22Rv1 (cell line): ENCODE measurements around the gene HES1.

ENCODE experiments used
- ZFX ChIP-seq: fragments of 450-650 bp; IDR thresholded peaks from 2 replicates; pipeline ENCODE4 v1.6.1; 2017; ENCODE audit warnings: antibody characterized with exemption, borderline replicate concordance
- TF ChIP-seq, protein P1 (sequence below): fragments of 450-650 bp; IDR thresholded peaks from 2 replicates; pipeline ENCODE4 v1.5.1; 2017; ENCODE audit warnings: mild to moderate bottlenecking

DNA sequence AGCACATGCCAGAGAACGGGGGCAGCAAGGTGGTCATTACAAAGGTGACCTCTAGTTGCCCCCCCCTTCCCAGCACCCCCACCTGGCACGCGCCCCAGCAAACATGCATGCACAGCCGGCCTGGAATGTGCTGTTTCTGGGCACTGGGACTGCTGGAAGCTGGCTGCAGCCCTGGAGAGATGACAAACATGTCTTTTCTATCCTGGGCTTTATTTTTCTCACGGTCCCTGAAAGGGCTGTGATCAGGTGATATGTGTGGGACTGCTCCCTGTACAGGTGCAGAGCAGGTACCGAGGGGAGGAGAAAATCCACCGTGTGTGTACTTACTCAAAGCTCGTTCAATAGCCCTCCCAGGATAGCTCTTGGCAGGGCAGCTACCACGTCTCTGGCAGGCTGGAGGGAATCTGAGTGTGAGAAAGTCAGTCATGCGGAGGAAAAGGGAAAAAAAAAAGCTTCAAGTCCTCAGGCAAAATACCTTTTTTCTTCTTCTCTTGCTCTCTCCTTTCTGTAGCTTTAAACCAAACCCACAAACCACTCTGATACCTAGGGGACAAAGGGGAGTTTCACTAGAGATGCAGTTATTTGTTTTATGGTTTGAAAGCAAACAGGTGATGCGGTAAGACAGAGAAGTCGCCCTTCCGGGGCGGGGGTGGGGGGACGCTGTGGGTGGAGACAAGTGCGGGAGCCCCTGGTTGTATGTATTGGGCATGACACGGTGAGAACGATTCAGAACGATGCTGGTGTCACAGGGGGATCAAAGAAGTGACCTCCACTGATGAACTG is 5.0 kb upstream of the HES1 start:
- TF ChIP-seq, protein P1, sequence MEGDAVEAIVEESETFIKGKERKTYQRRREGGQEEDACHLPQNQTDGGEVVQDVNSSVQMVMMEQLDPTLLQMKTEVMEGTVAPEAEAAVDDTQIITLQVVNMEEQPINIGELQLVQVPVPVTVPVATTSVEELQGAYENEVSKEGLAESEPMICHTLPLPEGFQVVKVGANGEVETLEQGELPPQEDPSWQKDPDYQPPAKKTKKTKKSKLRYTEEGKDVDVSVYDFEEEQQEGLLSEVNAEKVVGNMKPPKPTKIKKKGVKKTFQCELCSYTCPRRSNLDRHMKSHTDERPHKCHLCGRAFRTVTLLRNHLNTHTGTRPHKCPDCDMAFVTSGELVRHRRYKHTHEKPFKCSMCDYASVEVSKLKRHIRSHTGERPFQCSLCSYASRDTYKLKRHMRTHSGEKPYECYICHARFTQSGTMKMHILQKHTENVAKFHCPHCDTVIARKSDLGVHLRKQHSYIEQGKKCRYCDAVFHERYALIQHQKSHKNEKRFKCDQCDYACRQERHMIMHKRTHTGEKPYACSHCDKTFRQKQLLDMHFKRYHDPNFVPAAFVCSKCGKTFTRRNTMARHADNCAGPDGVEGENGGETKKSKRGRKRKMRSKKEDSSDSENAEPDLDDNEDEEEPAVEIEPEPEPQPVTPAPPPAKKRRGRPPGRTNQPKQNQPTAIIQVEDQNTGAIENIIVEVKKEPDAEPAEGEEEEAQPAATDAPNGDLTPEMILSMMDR, result no peak
- no peak for TF ChIP-seq ZFX
